Esophagus muscularis mucosa (tissue), 4 donors: ENCODE data around the gene PACRG.

Experiments used
- CTCF ChIP-seq, 3 experiments: fragments of 200-600 bp in 2 of 3; fragments of 450-650 bp in 1 of 3; sonication (generic) in 2 of 3; IDR thresholded peaks; one replicate each; pipeline ENCODE4 v1.5.1; 2017 to 2019; ENCODE audit warnings: antibody characterized with exemption in 3 of 3, mild to moderate bottlenecking in 2 of 3, moderate library complexity in 1 of 3
- EP300 ChIP-seq: sonication (generic); formaldehyde crosslinking; IDR thresholded peaks from one replicate; pipeline ENCODE4 v1.6.1; 2017; ENCODE audit warnings: antibody characterized with exemption
- POLR2A ChIP-seq: fragments of 450-650 bp; IDR thresholded peaks from one replicate; pipeline ENCODE4 v1.6.1; 2017; ENCODE audit warnings: antibody characterized with exemption, moderate library complexity, mild to moderate bottlenecking, low read depth

DNA sequence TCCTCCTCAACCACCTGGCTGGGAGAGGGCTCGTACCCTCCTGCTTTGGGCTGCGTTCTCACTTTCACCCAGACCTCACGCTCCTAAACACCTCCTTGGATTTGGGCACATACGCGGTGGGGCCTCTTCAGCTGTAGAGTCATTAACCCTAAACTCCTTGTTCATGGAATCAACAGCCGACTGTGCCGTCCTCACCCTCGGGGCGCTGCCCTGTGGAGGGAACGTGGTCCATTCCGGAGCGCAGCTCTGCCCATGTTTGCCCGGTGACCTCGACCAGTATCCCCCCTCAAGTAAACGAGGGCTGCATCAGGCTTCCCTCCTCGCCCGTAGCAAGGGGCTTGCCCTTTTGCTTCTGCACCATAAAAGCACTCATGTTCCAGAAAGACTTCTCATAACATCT lies 512.8 kb downstream of the PACRG start:
- TF ChIP-seq POLR2A, result no peak
- no peak for TF ChIP-seq CTCF (IDR thresholded peaks at IDR 0.05)
- no peak for TF ChIP-seq EP300
